Measurements from ENCODE around the gene CACNA1A.

Gene CACNA1A

GRCh38 chr19:13225085-13225484, 281.2 kb downstream of the CACNA1A start:
- no peaks in the 10 kb centered on the region for H3K27me3 ChIP-seq
- H4K20me1 ChIP-seq, result no peaks in the 10 kb centered on the region; a peak in 1 of 22 replicates
- peaks cover 0 to 8% (median 0%) of the 10 kb centered on the region in 11 experiments; a peak in 1 of 22 replicates for H3K36me3 ChIP-seq
- H3K27ac ChIP-seq, result no peak overlapping the region
- TF ChIP-seq Cebpa-rat (IDR thresholded peaks at IDR 0.05), result no peak
- H3K4me2 ChIP-seq, result no peak overlapping the region
- peaks cover 0 to 8% (median 0%) of the 10 kb centered on the region in 11 experiments; a peak in 4 of 22 replicates for H3K9me3 ChIP-seq (replicated peaks in 1 of 11)
- peaks cover 0 to 9% (median 0%) of the 10 kb centered on the region in 10 experiments; a peak in 3 of 20 replicates for H3K4me1 ChIP-seq
- no peak overlapping the region for H3K9ac ChIP-seq
- H3K4me3 ChIP-seq, result no peak overlapping the region

- Histone ChIP-seq H3K27me3 (no peaks in the 10 kb centered on the region), H3K27ac (no peak overlapping the region), H4K20me1 (no peaks in the 10 kb centered on the region), H3K36me3 (no peaks in the 10 kb centered on the region), H3K4me2 (0 out of 22 replicates have a peak overlapping the region, but pooled peaks of 2 of the 11 experiments have one; percentile 26 to 29), H3K4me3 (no peak overlapping the region), H3K4me1 (peaks cover 3 to 23% (median 19%) of the 10 kb centered on the region in 10 experiments), H3K9ac (no peak overlapping the region), H3K9me3 (replicated peaks in 1 of 11) (peaks cover 0 to 8% (median 0%) of the 10 kb centered on the region in 11 experiments; a peak in 4 of 22 replicates)
- TF ChIP-seq Cebpa-rat (IDR thresholded peaks at IDR 0.05), result no peak
Observed at GRCh38 chr19:13220847-13221246, 285.4 kb downstream of the CACNA1A start.

- H3K4me3 ChIP-seq, result 0 out of 20 replicates have a peak overlapping the region, but pooled peaks of 1 of the 10 experiments have one; percentile 19
- peak overlapping the region; percentile 52 to 82 (median 67) for H3K4me2 ChIP-seq
- H4K20me1 ChIP-seq, result no peaks in the 10 kb centered on the region
- H3K9ac ChIP-seq, result peak overlapping the region in 4 of 11 experiments; percentile 1 to 49 (median 32); a peak in 4 of 22 replicates
- H3K9me3 ChIP-seq (replicated peaks in 1 of 11), result peaks cover 0 to 7% (median 0%) of the 10 kb centered on the region in 11 experiments; a peak in 4 of 22 replicates
- H3K36me3 ChIP-seq, result no peaks in the 10 kb centered on the region
- peaks cover 0 to 8% (median 0%) of the 10 kb centered on the region in 11 experiments; a peak in 4 of 22 replicates for H3K27me3 ChIP-seq
- TF ChIP-seq Cebpa-rat (IDR thresholded peaks at IDR 0.05), result no peak
- peaks cover 20 to 48% (median 42%) of the 10 kb centered on the region in 10 experiments for H3K4me1 ChIP-seq
- H3K27ac ChIP-seq, result peak overlapping the region in 7 of 11 experiments; percentile 1 to 61 (median 37); a peak in 6 of 22 replicates
Observed at GRCh38 chr19:13215572-13216380, 290.5 kb downstream of the CACNA1A start.

GRCh38 chr19:13214036-13214730, 292.1 kb downstream of the CACNA1A start:
- Histone ChIP-seq H4K20me1 (no peaks in the 10 kb centered on the region), H3K36me3 (no peaks in the 10 kb centered on the region), H3K9me3 (replicated peaks in 1 of 11) (no peaks in the 10 kb centered on the region), H3K9ac (no peak overlapping the region), H3K4me3 (no peak overlapping the region), H3K4me1 (peaks cover 36 to 64% (median 58%) of the 10 kb centered on the region in 10 experiments), H3K4me2 (no peak overlapping the region), H3K27me3 (peaks cover 0 to 10% (median 0%) of the 10 kb centered on the region in 11 experiments; a peak in 4 of 22 replicates), H3K27ac (no peak overlapping the region)
- TF ChIP-seq Cebpa-rat (IDR thresholded peaks at IDR 0.05), result no peak

GRCh38 chr19:13212759-13213330, 293.4 kb downstream of the CACNA1A start:
- Histone ChIP-seq H3K27me3 (peaks cover 0 to 10% (median 0%) of the 10 kb centered on the region in 11 experiments; a peak in 4 of 22 replicates), H3K9me3 (replicated peaks in 1 of 11) (no peaks in the 10 kb centered on the region), H3K27ac (no peak overlapping the region), H3K4me2 (peak overlapping the region in 2 of 11 experiments; percentile 97 to 98; a peak in 2 of 22 replicates), H3K4me3 (no peak overlapping the region), H3K9ac (0 out of 22 replicates have a peak overlapping the region, but pooled peaks of 1 of the 11 experiments have one; percentile 3), H3K4me1 (peaks cover 41 to 68% (median 61%) of the 10 kb centered on the region in 10 experiments), H3K36me3 (no peaks in the 10 kb centered on the region), H4K20me1 (no peaks in the 10 kb centered on the region)
- peak in 1 of 11 experiments; percentile 70; a peak in 3 of 22 replicates for TF ChIP-seq Cebpa-rat (IDR thresholded peaks at IDR 0.05)

GRCh38 chr19:13211426-13212308, 294.6 kb downstream of the CACNA1A start:
- no peak for TF ChIP-seq Cebpa-rat (IDR thresholded peaks at IDR 0.05)
- H3K36me3 ChIP-seq, result peaks cover 0 to 7% (median 0%) of the 10 kb centered on the region in 11 experiments; a peak in 3 of 22 replicates
- H3K27me3 ChIP-seq, result peaks cover 0 to 10% (median 0%) of the 10 kb centered on the region in 11 experiments; a peak in 4 of 22 replicates
- no peaks in the 10 kb centered on the region for H3K9me3 ChIP-seq (replicated peaks in 1 of 11)
- H4K20me1 ChIP-seq, result no peaks in the 10 kb centered on the region
- peak overlapping the region in 8 of 11 experiments; percentile 95 to 99 (median 98); a peak in 14 of 22 replicates for H3K9ac ChIP-seq
- H3K4me2 ChIP-seq, result peak overlapping the region; percentile 86 to 98 (median 97)
- H3K27ac ChIP-seq, result peak overlapping the region in 8 of 11 experiments; percentile 97 to 100 (median 100); a peak in 10 of 22 replicates
- peaks cover 51 to 68% (median 63%) of the 10 kb centered on the region in 10 experiments for H3K4me1 ChIP-seq
- peak overlapping the region in 2 of 10 experiments; percentile 71 to 79; a peak in 3 of 20 replicates for H3K4me3 ChIP-seq

GRCh38 chr19:13210941-13211340, 295.3 kb downstream of the CACNA1A start:
- Histone ChIP-seq H3K36me3 (peaks cover 0 to 7% (median 0%) of the 10 kb centered on the region in 11 experiments; a peak in 3 of 22 replicates), H3K4me1 (peaks cover 55 to 68% (median 64%) of the 10 kb centered on the region in 10 experiments), H3K4me3 (peak overlapping the region in 8 of 10 experiments; percentile 5 to 81 (median 72); a peak in 10 of 20 replicates), H3K27me3 (peaks cover 0 to 10% (median 0%) of the 10 kb centered on the region in 11 experiments; a peak in 4 of 22 replicates), H3K9me3 (replicated peaks in 1 of 11) (no peaks in the 10 kb centered on the region), H4K20me1 (no peaks in the 10 kb centered on the region), H3K27ac (peak overlapping the region in 8 of 11 experiments; percentile 97 to 100 (median 100); a peak in 16 of 22 replicates), H3K4me2 (peak overlapping the region; percentile 86 to 98 (median 97)), H3K9ac (peak overlapping the region in 8 of 11 experiments; percentile 95 to 99 (median 98); a peak in 15 of 22 replicates)
- TF ChIP-seq Cebpa-rat (IDR thresholded peaks at IDR 0.05), result no peak

All from BLaER1 treated with 17β-estradiol and CSF1 and Interleukin-3, amounts not matched to agents 10 nM and 100 nM (cell line).